Endodermal cell (in vitro differentiated cells): ENCODE results near the gene CCDC38. TPM values are rescaled to one million over a fixed set of nuclear protein-coding genes. Genes with fewer than 3 reads are reported as not detected.

ENCODE experiments used
- DNase-seq: peaks from one replicate; pipeline ENCODE4 v3.0.0-alpha.2; 2017
- H3K27ac ChIP-seq: 2 replicates; pipeline ENCODE4 v1.5.1; 2013; ENCODE audit warnings: mild to moderate bottlenecking, low read depth, low read length, moderate library complexity
- H3K27me3 ChIP-seq: 2 replicates; pipeline ENCODE4 v1.6.1; 2013; ENCODE audit warnings: mild to moderate bottlenecking, low read length, moderate library complexity; ENCODE audit not compliant: insufficient read depth, control insufficient read depth, poor library complexity, severe bottlenecking
- H3K36me3 ChIP-seq: 2 replicates; pipeline ENCODE4 v1.7.0; 2013; ENCODE audit warnings: mild to moderate bottlenecking, low read length, moderate library complexity; ENCODE audit not compliant: control insufficient read depth, insufficient read depth
- H3K4me1 ChIP-seq: one replicate; pipeline ENCODE4 v1.7.0; 2013; ENCODE audit warnings: low read length; ENCODE audit not compliant: control insufficient read depth, insufficient read depth
- H3K4me3 ChIP-seq: 2 replicates; pipeline ENCODE4 v1.5.1; 2013; ENCODE audit warnings: mild to moderate bottlenecking, low read length, moderate library complexity
- H3K9ac ChIP-seq: 2 replicates; pipeline ENCODE4 v1.6.1; 2013; ENCODE audit warnings: mild to moderate bottlenecking, low read length, moderate library complexity; ENCODE audit not compliant: poor library complexity, severe bottlenecking; ENCODE audit errors: extremely low read depth
- H3K9me3 ChIP-seq: 2 replicates; pipeline ENCODE4 v1.6.1; 2013; ENCODE audit warnings: mild to moderate bottlenecking, low read length, moderate library complexity; ENCODE audit not compliant: control insufficient read depth
- H3K27ac Mint-ChIP-seq: 2 replicates; pipeline ENCODE4 v1.8.0; 2020; ENCODE audit warnings: mixed read lengths
- H3K27me3 Mint-ChIP-seq: 2 replicates; pipeline ENCODE4 v1.8.0; 2021; ENCODE audit warnings: mild to moderate bottlenecking, mixed read lengths; ENCODE audit not compliant: insufficient read depth
- H3K36me3 Mint-ChIP-seq: 2 replicates; pipeline ENCODE4 v1.8.0; 2020; ENCODE audit warnings: low read depth, mixed read lengths
- H3K4me1 Mint-ChIP-seq: 2 replicates; pipeline ENCODE4 v1.8.0; 2020; ENCODE audit warnings: mixed read lengths
- H3K4me3 Mint-ChIP-seq: 2 replicates; pipeline ENCODE4 v1.8.0; 2020; ENCODE audit warnings: mild to moderate bottlenecking, moderate library complexity, mixed read lengths
- H3K9me3 Mint-ChIP-seq: 2 replicates; pipeline ENCODE4 v1.8.0; 2020; ENCODE audit warnings: mild to moderate bottlenecking, mixed read lengths
- WGBS, 2 experiments: methylation state at CpG; one replicate each; pipeline versions ENCODE4 v1.1.5 to v1.1.7; 2013; ENCODE audit warnings: missing lambda C conversion rate in 2 of 2, mixed read lengths in 1 of 2; ENCODE audit not compliant: insufficient coverage in 1 of 2, insufficient read length in 1 of 2; 5-methylcytosine and 5-hydroxymethylcytosine counted together
- total RNA-seq, 2 donors: library from RNA; stranded (reverse); fragmentation: NEBNext Ultra II Directional in 1 of 2; extraction: Animal tissue kit (Norgen Biotek cat#: 25700) in 1 of 2; gene quantifications; 2 replicates in 1 of 2; 3 replicates in 1 of 2; pipeline ENCODE4 v1.2.1, GENCODE V29; 2021
- TF ChIP-seq, protein P1 (sequence below): fragments of 200-600 bp; sonication (generic); conservative IDR thresholded peaks from 2 replicates; pipeline ENCODE4 v1.5.0; 2021; ENCODE audit warnings: antibody characterized with exemption, mild to moderate bottlenecking

Gene CCDC38
- total RNA-seq, 2 donors from 2014 or later: 0.35 TPM

DNA sequence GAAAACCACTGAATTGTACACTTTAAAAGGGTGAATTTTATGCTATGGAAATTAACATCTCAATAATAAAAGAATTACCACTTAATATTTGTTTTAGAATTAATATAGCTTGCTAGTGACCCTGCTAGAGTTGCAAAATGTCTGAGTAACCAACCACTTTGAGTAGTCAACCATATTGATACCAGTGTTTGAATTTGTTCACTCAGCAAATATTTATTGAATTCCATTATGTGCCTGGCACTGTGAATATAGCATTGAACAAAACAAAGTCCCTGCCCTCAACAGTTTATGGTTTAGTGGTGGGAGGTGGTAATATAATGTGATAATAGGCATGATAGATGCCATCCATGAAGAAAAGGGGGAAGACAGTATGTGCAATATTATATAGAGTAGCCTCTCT is 79.1 kb downstream of the CCDC38 start:
- H3K27ac Mint-ChIP-seq: no peak overlapping the region
- H3K4me3 ChIP-seq: no peak overlapping the region
- H3K9me3 ChIP-seq: peaks cover 34% of the 10 kb centered on the region
- no peak overlapping the region for H3K27ac ChIP-seq
- H3K36me3 Mint-ChIP-seq: peaks cover 50% of the 10 kb centered on the region
- no peak overlapping the region for H3K4me3 Mint-ChIP-seq
- H3K4me1 Mint-ChIP-seq: no peaks in the 10 kb centered on the region
- H3K4me1 ChIP-seq: peaks cover under 1% of the 10 kb centered on the region
- peaks cover 81% of the 10 kb centered on the region for H3K36me3 ChIP-seq
- DNase-seq: no peak
- H3K9ac ChIP-seq: no peak overlapping the region
- TF ChIP-seq, protein P1, sequence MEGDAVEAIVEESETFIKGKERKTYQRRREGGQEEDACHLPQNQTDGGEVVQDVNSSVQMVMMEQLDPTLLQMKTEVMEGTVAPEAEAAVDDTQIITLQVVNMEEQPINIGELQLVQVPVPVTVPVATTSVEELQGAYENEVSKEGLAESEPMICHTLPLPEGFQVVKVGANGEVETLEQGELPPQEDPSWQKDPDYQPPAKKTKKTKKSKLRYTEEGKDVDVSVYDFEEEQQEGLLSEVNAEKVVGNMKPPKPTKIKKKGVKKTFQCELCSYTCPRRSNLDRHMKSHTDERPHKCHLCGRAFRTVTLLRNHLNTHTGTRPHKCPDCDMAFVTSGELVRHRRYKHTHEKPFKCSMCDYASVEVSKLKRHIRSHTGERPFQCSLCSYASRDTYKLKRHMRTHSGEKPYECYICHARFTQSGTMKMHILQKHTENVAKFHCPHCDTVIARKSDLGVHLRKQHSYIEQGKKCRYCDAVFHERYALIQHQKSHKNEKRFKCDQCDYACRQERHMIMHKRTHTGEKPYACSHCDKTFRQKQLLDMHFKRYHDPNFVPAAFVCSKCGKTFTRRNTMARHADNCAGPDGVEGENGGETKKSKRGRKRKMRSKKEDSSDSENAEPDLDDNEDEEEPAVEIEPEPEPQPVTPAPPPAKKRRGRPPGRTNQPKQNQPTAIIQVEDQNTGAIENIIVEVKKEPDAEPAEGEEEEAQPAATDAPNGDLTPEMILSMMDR: no peak
- peaks cover 19% of the 10 kb centered on the region for H3K9me3 Mint-ChIP-seq
- H3K27me3 Mint-ChIP-seq: no peaks in the 10 kb centered on the region
- no peaks in the 10 kb centered on the region for H3K27me3 ChIP-seq

DNA sequence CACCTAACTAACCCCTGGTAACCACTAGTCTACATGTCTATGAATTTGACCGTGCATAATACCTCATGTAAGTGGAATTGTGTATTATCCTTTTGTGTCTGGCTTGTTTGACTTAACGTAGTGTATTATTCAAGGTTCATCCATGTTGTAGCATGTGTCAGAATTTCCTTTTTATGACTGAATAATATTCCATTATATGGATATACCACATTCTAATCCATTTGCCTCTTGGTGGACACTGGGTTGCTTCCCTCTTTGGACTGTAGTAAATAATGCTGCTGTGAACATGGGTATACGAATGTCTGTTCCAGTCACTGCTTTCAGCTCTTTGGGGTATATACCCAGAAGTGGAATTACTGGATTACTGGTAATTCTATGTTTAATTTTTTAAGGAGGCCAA is 80.4 kb downstream of the CCDC38 start:
- Histone ChIP-seq H3K36me3 (peaks cover 69% of the 10 kb centered on the region), H3K4me3 (peak overlapping the region; percentile 94), H3K27me3 (no peaks in the 10 kb centered on the region), H3K9ac (no peak overlapping the region), H3K4me1 (peaks cover 2% of the 10 kb centered on the region), H3K9me3 (peaks cover 34% of the 10 kb centered on the region), H3K27ac (no peak overlapping the region)
- TF ChIP-seq, protein P1: no peak
- Mint-ChIP-seq H3K27me3 (no peaks in the 10 kb centered on the region), H3K4me3 (no peak overlapping the region), H3K36me3 (peaks cover 45% of the 10 kb centered on the region), H3K9me3 (peaks cover 19% of the 10 kb centered on the region), H3K4me1 (peaks cover 6% of the 10 kb centered on the region), H3K27ac (no peak overlapping the region)
- WGBS, 2 experiments: 92% methylated on average over 3 of the region's 3 CpGs; no CpG with 5 or more reads in 1 of the 2 experiments
- no peak for DNase-seq

DNA sequence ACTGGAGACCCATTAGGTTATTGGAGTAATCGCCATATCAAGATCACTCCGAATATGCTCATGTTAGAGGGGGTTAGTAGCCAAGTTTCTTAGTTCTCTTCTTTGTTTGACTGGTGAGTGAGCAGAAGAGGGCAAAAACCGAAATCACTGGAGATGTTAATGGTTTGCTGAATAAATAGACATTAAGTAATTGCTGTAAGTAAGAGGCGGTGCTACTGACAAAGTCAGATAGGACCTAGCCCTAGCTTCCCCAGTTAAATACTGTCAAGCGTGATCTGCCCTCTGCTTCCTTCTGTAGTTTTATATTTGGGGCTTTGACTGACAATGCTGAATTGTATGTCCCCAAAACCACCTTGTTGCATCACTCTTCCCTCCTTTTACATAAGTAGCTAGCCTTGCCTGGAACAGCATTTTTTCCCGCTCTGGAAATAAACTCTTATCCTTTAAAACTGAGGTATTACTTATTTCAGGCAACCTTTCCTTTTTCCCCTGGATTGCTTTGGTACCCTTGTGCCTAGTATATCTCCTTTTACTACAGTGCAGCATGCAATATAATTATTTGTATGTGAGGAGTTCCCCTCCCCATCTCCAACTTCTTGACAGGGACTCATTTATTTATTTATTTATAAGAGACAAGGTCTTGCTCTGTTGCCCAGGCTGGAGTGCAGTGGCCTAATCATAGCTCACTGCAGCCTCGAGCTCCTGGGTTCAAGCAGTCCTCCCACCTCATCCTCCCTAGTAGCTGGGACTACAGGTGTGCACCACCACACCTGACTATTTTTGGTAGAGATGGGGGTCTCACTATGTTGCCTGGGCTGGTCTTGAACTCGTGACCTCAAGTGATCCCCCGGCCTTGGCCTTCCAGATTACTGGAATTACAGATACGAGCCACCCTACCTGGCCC is 82.2 kb downstream of the CCDC38 start:
- DNase-seq: no peak
- H3K4me3 Mint-ChIP-seq: no peak overlapping the region
- peaks cover 39% of the 10 kb centered on the region for H3K36me3 Mint-ChIP-seq
- Histone ChIP-seq H3K4me1 (peaks cover 2% of the 10 kb centered on the region), H3K36me3 (peaks cover 52% of the 10 kb centered on the region), H3K9ac (peak overlapping the region; percentile 86), H3K27me3 (no peaks in the 10 kb centered on the region), H3K27ac (no peak overlapping the region), H3K4me3 (peak overlapping the region; percentile 94), H3K9me3 (peaks cover 34% of the 10 kb centered on the region)
- 72 to 75% methylated on average over 8 to 10 of the region's 10 CpGs for WGBS, 2 experiments
- peaks cover 19% of the 10 kb centered on the region for H3K9me3 Mint-ChIP-seq
- TF ChIP-seq, protein P1: no peak
- H3K27me3 Mint-ChIP-seq: no peaks in the 10 kb centered on the region
- H3K4me1 Mint-ChIP-seq: peaks cover 6% of the 10 kb centered on the region
- H3K27ac Mint-ChIP-seq: no peak overlapping the region
